H1 (cell line): ENCODE measurements around the gene SMARCC2. TPM values are rescaled to one million over a fixed set of nuclear protein-coding genes. Genes with fewer than 3 reads are reported as not detected.
"Not testable (repeated sequence)": the region's sequence is repeated elsewhere in the genome, so short reads cannot be mapped to it uniquely, and the experiment has no call there.

Source experiments
- CTCF ChIA-PET: fragments of 300-600 bp; sonication (Branson Sonifier 250); formaldehyde crosslinking; loops from one replicate; lab custom pipeline; 2021; ENCODE audit not compliant: partially characterized antibody; lab: Charles Lee
- POLR2A ChIA-PET: fragments of 300-600 bp; sonication (Branson Sonifier 250); formaldehyde crosslinking; loops from one replicate; lab custom pipeline; 2021; ENCODE audit warnings: inconsistent platforms; ENCODE audit not compliant: partially characterized antibody; lab: Charles Lee
- DNase-seq, 2 experiments: peaks; one replicate each; pipeline versions ENCODE4 v3.0.0 to v3.0.0-alpha.2; 2010 to 2022; ENCODE audit warnings: low spot score in 2 of 2, low read depth in 1 of 2, mixed read lengths in 1 of 2
- FAIRE-seq: peaks from 2 replicates; lab custom pipeline; 2011; peaks lifted over from hg19 to GRCh38; lab: Jason Lieb, UNC
- H2AFZ ChIP-seq: 2 replicates; pipeline ENCODE4 v1.8.1; 2012; ENCODE audit warnings: low read length, inconsistent platforms
- H2AK5ac ChIP-seq: 2 replicates; pipeline ENCODE4 v1.6.1; 2013; ENCODE audit warnings: low read depth, low read length
- H2BK120ac ChIP-seq: replicated peaks from 2 replicates; pipeline ENCODE3; 2013; ENCODE audit warnings: low read depth, low read length, inconsistent platforms
- H2BK12ac ChIP-seq: 2 replicates; pipeline ENCODE4 v1.6.1; 2013; ENCODE audit warnings: low read depth, low read length
- H2BK15ac ChIP-seq: 2 replicates; pipeline ENCODE4 v1.6.1; 2013; ENCODE audit warnings: low read length
- H2BK20ac ChIP-seq: 2 replicates; pipeline ENCODE4 v1.6.1; 2013; ENCODE audit warnings: low read length
- H2BK5ac ChIP-seq: 2 replicates; pipeline ENCODE4 v1.6.1; 2013; ENCODE audit warnings: low read depth, low read length
- H3K14ac ChIP-seq: 2 replicates; pipeline ENCODE4 v1.6.1; 2013; ENCODE audit warnings: inconsistent platforms; ENCODE audit not compliant: insufficient read length
- H3K18ac ChIP-seq: 2 replicates; pipeline ENCODE4 v1.6.1; 2013; ENCODE audit warnings: low read length; ENCODE audit errors: extremely low read depth
- H3K23ac ChIP-seq: 2 replicates; pipeline ENCODE4 v1.6.1; 2013; ENCODE audit warnings: inconsistent platforms; ENCODE audit not compliant: insufficient read length
- H3K23me2 ChIP-seq: 2 replicates; pipeline ENCODE4 v1.6.1; 2013; ENCODE audit warnings: low read depth, low read length
- H3K27ac ChIP-seq: 2 replicates; pipeline ENCODE4 v1.6.1; 2011; ENCODE audit warnings: low read depth, low read length, inconsistent platforms
- H3K27me3 ChIP-seq, 4 experiments: replicated peaks in 1 of 4; 1 replicate in 1 of 4; 2 replicates in 3 of 4; pipeline versions ENCODE4 v1.6.1 to v1.8.1; 2011 to 2013; ENCODE audit warnings: low read length in 3 of 4, mild to moderate bottlenecking in 3 of 4, inconsistent platforms in 2 of 4, mixed read lengths in 2 of 4, moderate library complexity in 1 of 4; ENCODE audit not compliant: control insufficient read depth in 3 of 4, insufficient read depth in 3 of 4; ENCODE audit errors: extremely low read depth in 1 of 4
- H3K36me3 ChIP-seq, 4 experiments: 2 replicates each; pipeline versions ENCODE4 v1.6.1 to v1.8.1; 2011 to 2013; ENCODE audit warnings: mild to moderate bottlenecking in 4 of 4, low read length in 3 of 4, moderate library complexity in 2 of 4, control low read depth in 1 of 4, inconsistent platforms in 1 of 4; ENCODE audit not compliant: insufficient read depth in 4 of 4, control insufficient read depth in 2 of 4
- H3K4ac ChIP-seq: replicated peaks from 2 replicates; pipeline ENCODE3; 2013; ENCODE audit warnings: low read length, low read depth, mixed read lengths, inconsistent platforms; ENCODE audit not compliant: insufficient read length
- H3K4me1 ChIP-seq, 4 experiments: replicated peaks in 1 of 4; 1 replicate in 1 of 4; 2 replicates in 3 of 4; pipeline versions ENCODE4 v1.6.1 to v1.8.1; 2011 to 2013; ENCODE audit warnings: low read length in 3 of 4, inconsistent platforms in 2 of 4, mixed read lengths in 1 of 4; ENCODE audit not compliant: insufficient read depth in 4 of 4, control insufficient read depth in 3 of 4
- H3K4me2 ChIP-seq, 2 experiments: 2 replicates each; pipeline versions ENCODE4 v1.6.1 to v1.8.1; 2011 to 2013; ENCODE audit warnings: low read depth in 2 of 2, low read length in 2 of 2, control low read depth in 1 of 2, inconsistent platforms in 1 of 2, mild to moderate bottlenecking in 1 of 2; ENCODE audit not compliant: insufficient read depth in 1 of 2
- H3K4me3 ChIP-seq, 4 experiments: fragments of 200-600, 300-600 bp in 1 of 4; sonication (generic), shearing (Covaris generic), sonication (Bioruptor Twin) in 1 of 4; 2 replicates each; pipeline versions ENCODE4 v1.5.1 to v1.8.1; 2011 to 2016; ENCODE audit warnings: low read length in 4 of 4, low read depth in 3 of 4, control low read depth in 2 of 4, inconsistent platforms in 2 of 4, mild to moderate bottlenecking in 2 of 4, mixed read lengths in 1 of 4, moderate library complexity in 1 of 4; ENCODE audit not compliant: insufficient read depth in 2 of 4; ENCODE audit errors: extremely low read depth in 1 of 4
- H3K56ac ChIP-seq: replicated peaks from 2 replicates; pipeline ENCODE3; 2013; ENCODE audit warnings: low read depth, mild to moderate bottlenecking, mixed read lengths, low read length, inconsistent platforms; ENCODE audit not compliant: insufficient read length
- H3K79me1 ChIP-seq: 2 replicates; pipeline ENCODE4 v1.6.1; 2013; ENCODE audit warnings: low read depth, low read length, control low read depth
- H3K79me2 ChIP-seq, 2 experiments: 2 replicates each; pipeline versions ENCODE4 v1.6.1 to v1.8.1; 2012 to 2013; ENCODE audit warnings: low read length in 2 of 2, mild to moderate bottlenecking in 2 of 2, inconsistent platforms in 1 of 2; ENCODE audit not compliant: insufficient read depth in 2 of 2, control insufficient read depth in 1 of 2
- H3K9ac ChIP-seq, 4 experiments: replicated peaks in 1 of 4; 1 replicate in 1 of 4; 2 replicates in 3 of 4; pipeline versions ENCODE4 v1.6.1 to v1.8.1; 2011 to 2013; ENCODE audit warnings: low read depth in 3 of 4, low read length in 3 of 4, control low read depth in 2 of 4, mild to moderate bottlenecking in 2 of 4, moderate library complexity in 2 of 4, inconsistent platforms in 1 of 4; ENCODE audit errors: extremely low read depth in 1 of 4
- H3K9me3 ChIP-seq, 2 experiments: 2 replicates each; pipeline versions ENCODE4 v1.6.1 to v1.8.1; 2012 to 2013; ENCODE audit warnings: mild to moderate bottlenecking in 2 of 2, moderate library complexity in 2 of 2, control low read depth in 1 of 2, inconsistent platforms in 1 of 2, low read depth in 1 of 2, low read length in 1 of 2, mixed read lengths in 1 of 2; ENCODE audit not compliant: insufficient read depth in 2 of 2
- H4K20me1 ChIP-seq, 2 experiments: replicated peaks in 1 of 2; 2 replicates each; pipeline versions ENCODE3 to v1.8.1; 2011 to 2013; ENCODE audit warnings: inconsistent platforms in 2 of 2, low read length in 2 of 2, mild to moderate bottlenecking in 1 of 2; ENCODE audit not compliant: insufficient read depth in 2 of 2, control insufficient read depth in 1 of 2
- H4K5ac ChIP-seq: 2 replicates; pipeline ENCODE4 v1.6.1; 2013; ENCODE audit warnings: low read length, low read depth, mixed read lengths, inconsistent platforms; ENCODE audit not compliant: insufficient read length
- H4K8ac ChIP-seq: 2 replicates; pipeline ENCODE4 v1.8.0; 2013; ENCODE audit warnings: mild to moderate bottlenecking, moderate library complexity, low read length, inconsistent platforms; ENCODE audit not compliant: insufficient read depth; ENCODE audit errors: extremely low read depth
- H4K91ac ChIP-seq: replicated peaks from 2 replicates; pipeline ENCODE3; 2013; ENCODE audit warnings: low read length, mixed read lengths, inconsistent platforms; ENCODE audit not compliant: insufficient read length
- CHD2 ChIP-seq: IDR thresholded peaks from 2 replicates; pipeline ENCODE4 v1.6.1; 2012; ENCODE audit warnings: low read length, improper control_type of control experiment
- TAF7 ChIP-seq: optimal IDR thresholded peaks from 2 replicates; pipeline ENCODE3; 2011; ENCODE audit warnings: low read depth, mild to moderate bottlenecking, inconsistent platforms, low read length, moderate library complexity, borderline replicate concordance
- WGBS, 2 experiments: shearing (Covaris generic) in 1 of 2; methylation state at CpG; one replicate each; pipeline versions ENCODE4 v1.1.6 to v1.1.7; 2013 to 2015; ENCODE audit warnings: low lambda C conversion rate in 2 of 2, mixed read lengths in 2 of 2, inconsistent platforms in 1 of 2, low coverage in 1 of 2, missing lambda C conversion rate in 1 of 2; ENCODE audit not compliant: insufficient replicate concordance in 2 of 2, insufficient coverage in 1 of 2, insufficient read length in 1 of 2; ENCODE audit errors: extremely low coverage in 1 of 2, missing lambda C conversion rate in 1 of 2; 5-methylcytosine and 5-hydroxymethylcytosine counted together
- polyA plus RNA-seq, 7 experiments: library from polyadenylated mRNA; depleted of rRNA in 3 of 7; stranded (reverse) in 5 of 7; unstranded in 2 of 7; fragments of >200 nt in 5 of 7; fragments of 200-250 nt in 2 of 7; gene quantifications; 1 replicate in 5 of 7; 2 replicates in 1 of 7; 4 replicates in 1 of 7; pipeline versions ENCODE4 v1.2.1 to v1.2.3, GENCODE V29; 2011 to 2013; ENCODE audit warnings: missing spikeins in 2 of 7, mixed read lengths in 2 of 7
- total RNA-seq: library from RNA; stranded (reverse); fragmentation: NEBNext Ultra II Directional; extraction: Animal tissue kit (Norgen Biotek cat#: 25700); gene quantifications from 2 replicates; pipeline ENCODE4 v1.2.1, GENCODE V29; 2021

The SMARCC2 gene
- total and polyA plus RNA-seq, 2 of the 8 experiments (the other 6 are each of a cell fraction or from before 2014, with no cell fraction given) = 33.9 to 78.5 TPM

DNA sequence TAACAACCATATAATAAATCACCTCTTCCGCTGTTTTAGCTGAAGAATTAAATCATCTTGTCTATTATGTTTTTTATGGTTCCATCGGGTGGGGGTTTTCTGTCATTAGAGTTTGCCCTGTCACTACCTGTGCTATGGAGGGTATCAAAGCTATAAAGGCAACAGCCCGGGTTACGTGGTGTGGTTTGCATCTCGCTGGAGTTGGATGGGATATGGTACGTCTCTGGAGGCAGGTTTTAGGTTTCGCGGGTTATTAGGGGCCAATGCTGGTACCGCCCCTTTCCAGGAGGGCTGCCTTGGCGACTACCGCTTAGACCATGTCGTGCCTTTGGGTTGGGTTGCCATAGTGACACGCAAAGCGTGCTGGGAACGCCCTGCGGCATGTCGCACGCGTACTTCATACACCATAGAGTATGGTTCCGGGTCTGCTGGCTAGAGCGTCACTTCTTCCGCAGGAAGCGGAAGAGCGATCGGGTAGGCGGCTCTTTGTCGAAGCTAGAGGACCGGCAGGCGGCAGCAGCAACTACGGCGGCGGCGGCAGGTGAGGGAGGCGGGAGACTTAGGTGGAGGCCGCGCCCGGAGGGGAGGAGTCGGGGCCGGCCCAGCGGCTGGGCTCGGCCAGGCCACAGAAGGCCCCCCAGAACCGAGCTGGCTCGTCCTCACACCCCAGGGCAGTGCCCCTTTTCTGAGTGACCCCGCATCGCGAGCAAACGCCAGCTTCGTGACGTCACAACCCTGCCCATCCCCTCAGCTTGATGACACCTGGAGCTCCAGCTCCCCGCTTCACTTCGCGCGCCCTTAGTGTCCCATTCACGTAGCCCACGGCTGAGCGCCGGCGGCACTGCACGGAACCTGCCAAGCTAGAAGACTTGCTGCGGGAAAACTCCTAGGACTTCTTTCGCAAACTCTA is 71.2 kb downstream of the SMARCC2 start, which contains the start of gene ZC3H10 (continued):
- TF ChIP-seq CHD2 = peak; percentile 65; the same call in 1 of the 2 replicates
- TF ChIP-seq TAF7 = peak; percentile 92

DNA sequence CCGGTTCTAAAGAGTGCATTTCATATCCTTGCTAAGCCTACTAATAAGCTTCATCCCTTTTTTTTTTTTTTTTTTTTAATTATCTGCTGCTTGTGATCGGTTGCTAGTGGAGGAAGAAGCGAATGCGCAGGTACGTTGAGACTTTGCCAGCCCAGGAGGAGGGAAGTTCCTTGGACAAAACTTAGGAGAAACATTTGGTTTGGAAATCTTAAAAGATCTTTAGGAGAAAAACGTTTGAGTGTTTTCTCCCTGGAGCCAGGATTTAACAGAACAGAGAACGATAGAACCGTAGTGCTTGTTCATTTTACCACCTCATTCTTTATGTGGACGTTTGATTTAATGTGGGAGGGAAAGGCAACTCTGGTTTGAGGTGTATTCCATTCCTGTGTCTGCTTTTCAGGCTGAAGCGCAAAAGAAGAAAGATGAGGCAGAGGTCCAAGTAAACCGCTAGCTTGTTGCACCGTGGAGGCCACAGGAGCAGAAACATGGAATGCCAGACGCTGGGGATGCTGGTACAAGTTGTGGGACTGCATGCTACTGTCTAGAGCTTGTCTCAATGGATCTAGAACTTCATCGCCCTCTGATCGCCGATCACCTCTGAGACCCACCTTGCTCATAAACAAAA is 72.1 kb downstream of the SMARCC2 start:
- ChIA-PET CTCF (interaction anchor here (1.0 to 5.3 kb wide), 7 partner anchors 11 to 105 kb away, joined by 4 to 47 read pairs (median 32); partner anchors contain the start of genes ESYT1, PA2G4, RNF41 and SMARCC2), POLR2A (interaction anchor here (0.6 to 7.1 kb wide), 39 partner anchors 11 to 773 kb away, joined by 3 to 267 read pairs (median 5); partner anchors contain the start of genes ANKRD52, CNPY2, COQ10A and CS)
- not testable (repeated sequence) for DNase-seq, FAIRE-seq, H4K8ac ChIP-seq, H3K23me2 ChIP-seq, H3K79me1 ChIP-seq, H2BK15ac ChIP-seq, H2BK20ac ChIP-seq, H4K20me1 ChIP-seq, H3K23ac ChIP-seq, H3K4me1 ChIP-seq, H3K9me3 ChIP-seq, H2BK120ac ChIP-seq, H2AFZ ChIP-seq, H3K4ac ChIP-seq, H4K91ac ChIP-seq, H3K27me3 ChIP-seq, H2BK12ac ChIP-seq, H3K14ac ChIP-seq
- H3K18ac ChIP-seq = 0 out of 2 replicates have a peak overlapping the region, but pooled peaks have one; percentile 100
- peak overlapping the region; percentile 97 for H3K27ac ChIP-seq
- WGBS, 2 experiments = 4% methylated on average over 12 of the region's 16 CpGs; no CpG with 5 or more reads in 1 of the 2 experiments
- H3K9ac ChIP-seq = peak overlapping the region; percentile 93 to 100 (median 98)
- peak overlapping the region; percentile 98 for H2BK5ac ChIP-seq
- H3K56ac ChIP-seq = peak overlapping the region; percentile 50
- peaks cover 11 to 29% (median 21%) of the 10 kb centered on the region in 4 experiments; a peak in 7 of 8 replicates for H3K36me3 ChIP-seq
- H3K79me2 ChIP-seq = peaks cover 3 to 13% of the 10 kb centered on the region in 2 experiments; a peak in 3 of 4 replicates
- peak overlapping the region; percentile 96 to 99 for H3K4me2 ChIP-seq
- peak overlapping the region; percentile 85 to 99 (median 96) for H3K4me3 ChIP-seq
- H2AK5ac ChIP-seq = peak overlapping the region; percentile 93; the same call in 1 of the 2 replicates
- H4K5ac ChIP-seq = peak overlapping the region; percentile 93
